Middle frontal gyrus (tissue), 1 donor: ENCODE results near the gene MRPL14.

ENCODE experiments used
- DNase-seq: peaks from one replicate; pipeline ENCODE4 v3.0.0-alpha.2; 2015; ENCODE audit warnings: low spot score; ENCODE audit errors: extremely low spot score

Gene MRPL14

DNA sequence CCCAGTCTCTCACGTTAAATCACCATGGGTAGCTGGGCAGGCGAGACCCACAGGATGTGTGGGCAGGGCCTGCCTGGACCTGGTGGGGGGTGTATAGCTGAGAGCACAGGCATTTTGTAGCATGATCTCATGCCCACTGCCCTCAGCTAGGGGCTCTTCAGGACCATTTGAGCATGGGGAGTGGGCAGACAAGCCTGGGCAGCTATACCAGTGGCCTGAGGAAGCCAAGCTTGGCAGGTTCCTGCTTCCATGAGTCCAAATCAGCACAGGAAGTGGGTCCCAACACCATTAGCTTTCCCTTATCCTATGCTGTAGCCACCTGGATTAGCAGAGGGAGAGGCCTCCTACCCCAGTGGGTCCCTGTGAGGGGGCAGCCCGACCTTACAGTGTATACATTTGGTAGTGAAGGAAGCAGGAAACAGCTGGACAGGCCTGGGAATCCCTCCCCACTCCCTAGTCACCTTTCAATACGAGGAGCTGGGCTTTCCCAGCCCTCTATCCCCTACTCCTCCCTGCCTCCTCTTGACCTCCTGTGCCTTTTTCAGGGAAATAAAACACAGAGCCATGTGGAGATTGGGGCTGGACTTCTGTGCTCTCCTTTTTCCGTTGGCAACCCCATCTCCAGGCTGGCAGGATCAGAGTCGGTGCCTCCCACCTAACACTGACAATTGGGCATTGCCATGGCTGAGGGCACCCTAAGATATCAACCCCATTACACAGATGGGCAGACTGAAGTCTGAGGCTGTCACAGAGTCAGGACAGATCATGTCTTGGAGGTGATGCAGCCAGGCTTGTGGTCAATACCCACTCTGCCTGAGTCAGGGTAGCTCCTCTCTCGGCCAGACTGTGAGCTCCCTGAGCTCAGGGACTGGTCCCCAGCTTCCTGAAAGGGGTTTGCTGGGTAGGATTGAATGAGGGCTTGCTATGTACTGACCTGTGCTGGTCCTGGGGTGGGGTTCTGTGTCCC is 59.8 kb downstream of the MRPL14 start:
- DNase-seq = no peak

DNA sequence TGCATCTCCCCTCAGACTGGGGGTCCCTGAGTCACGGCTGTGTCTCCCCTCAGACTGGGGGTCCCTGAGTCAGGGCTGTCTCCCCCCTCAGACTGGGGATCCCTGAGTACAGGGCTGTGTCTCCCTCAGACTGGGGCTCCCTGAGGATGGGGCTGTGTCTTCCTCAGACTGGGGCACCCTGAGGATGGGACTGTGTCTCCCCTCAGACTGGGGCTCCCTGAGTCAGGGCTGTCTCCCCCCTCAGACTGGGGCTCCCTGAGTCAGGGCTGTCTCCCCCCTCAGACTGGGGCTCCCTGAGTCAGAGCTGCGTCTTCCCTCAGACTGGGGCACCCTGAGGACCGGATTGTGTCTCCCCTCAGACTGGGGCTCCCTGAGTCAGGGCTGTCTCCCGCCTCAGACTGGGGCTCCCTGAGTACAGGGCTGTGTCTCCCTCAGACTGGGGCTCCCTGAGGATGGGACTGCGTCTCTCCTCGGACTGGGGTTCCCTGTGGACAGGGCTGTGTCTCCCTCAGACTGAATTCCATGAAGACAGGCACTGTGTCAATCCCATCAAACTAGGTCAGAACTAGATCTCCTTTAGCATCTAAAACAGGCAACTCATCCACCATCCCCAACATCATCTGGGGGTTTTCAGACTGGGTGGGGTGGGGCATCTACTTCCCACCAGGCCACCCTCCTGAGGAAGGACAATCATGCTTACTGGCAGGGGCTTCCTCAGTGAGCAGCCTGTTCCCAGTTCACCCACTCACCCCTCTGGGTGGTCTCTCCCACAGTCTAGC is 60.7 kb downstream of the MRPL14 start:
- no peak for DNase-seq

DNA sequence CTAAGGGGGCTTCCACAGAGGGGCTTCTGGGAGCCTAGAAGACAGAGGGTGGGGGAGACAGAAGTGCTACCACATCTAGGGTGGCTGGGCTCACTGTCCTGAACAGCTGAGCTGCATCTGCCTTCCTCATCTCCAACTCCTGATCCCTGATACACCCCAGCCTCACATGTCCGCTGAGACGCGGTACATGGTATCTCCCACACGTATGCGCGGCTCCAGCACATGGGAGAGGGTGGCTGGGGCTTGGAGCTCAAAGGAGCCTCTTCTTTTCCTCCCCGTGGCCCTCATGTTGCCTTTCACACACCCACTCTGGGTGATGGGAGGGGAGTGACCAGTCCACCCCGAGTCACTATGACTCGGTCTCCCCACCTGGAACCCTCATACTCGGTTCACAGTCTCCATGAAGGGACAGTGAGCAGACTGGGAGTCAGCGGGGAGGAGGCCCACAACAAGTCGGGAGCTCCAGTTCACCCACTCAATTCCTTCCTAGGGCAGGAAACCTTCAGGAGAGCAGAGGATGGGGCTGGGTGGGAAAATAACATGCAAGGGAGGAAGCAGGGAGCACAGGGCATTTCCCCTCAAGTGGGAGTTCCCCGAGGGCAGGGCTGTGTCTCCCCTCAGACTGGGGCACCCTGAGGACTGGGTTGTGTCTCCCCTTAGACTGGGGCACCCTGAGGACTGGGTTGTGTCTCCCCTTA is 61.7 kb downstream of the MRPL14 start:
- DNase-seq = no peak

DNA sequence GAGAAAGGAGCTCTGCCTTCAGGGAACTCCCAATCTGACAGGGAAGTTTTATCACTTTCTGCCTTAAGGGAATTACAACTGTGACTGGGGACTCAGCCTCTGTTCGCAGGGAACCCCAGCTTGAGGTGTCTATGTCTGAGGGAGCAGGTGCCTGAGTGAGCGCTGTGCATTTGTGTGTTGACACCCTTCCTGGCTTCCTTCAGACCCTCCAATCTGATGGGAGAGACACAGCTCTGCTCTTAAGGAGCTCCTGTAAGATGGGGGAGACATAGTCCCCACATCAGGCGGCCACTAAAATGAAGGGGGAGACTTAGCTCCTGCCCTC is 62.3 kb downstream of the MRPL14 start:
- no peak for DNase-seq

DNA sequence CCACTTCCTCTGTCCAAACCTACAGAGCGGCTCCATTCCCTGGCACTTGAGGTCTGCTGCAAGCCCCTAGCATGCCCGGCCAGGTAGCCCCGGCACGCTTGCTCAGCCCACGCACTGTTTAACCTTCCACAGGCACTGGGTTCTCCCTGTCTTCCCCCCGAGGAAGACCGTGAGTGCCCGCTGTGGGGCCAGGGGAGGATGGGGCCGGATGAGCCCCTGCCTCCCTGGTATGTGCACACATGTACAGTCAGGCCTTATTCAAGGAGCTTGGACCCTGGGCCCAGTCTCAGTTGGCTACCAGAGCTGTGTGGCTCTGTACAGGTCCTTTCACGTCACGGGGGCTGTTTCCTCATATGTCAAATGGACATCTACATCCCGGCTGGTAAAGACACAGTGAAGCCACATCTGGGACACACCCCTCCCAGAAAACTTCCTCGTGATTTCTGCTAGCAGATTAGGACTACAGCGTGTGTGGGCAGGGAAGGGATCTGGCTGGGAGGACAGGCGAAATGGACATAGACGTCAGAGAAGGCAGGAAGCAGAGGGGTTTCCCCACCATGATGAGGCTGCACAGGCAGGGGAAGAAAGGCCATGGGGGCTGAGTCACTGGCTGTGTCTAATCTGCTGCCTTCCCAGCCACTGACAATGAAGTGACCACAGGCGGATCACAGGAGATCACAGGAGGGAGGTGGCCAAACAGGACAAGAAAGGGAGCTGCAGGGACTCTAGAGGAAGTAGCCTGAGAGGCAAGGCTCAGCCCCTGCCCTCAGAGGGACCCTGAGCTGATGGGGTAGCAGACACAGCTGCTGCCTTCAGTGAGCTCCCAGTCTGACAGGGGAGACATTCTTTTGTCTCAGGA is 62.9 kb downstream of the MRPL14 start:
- DNase-seq = no peak

DNA sequence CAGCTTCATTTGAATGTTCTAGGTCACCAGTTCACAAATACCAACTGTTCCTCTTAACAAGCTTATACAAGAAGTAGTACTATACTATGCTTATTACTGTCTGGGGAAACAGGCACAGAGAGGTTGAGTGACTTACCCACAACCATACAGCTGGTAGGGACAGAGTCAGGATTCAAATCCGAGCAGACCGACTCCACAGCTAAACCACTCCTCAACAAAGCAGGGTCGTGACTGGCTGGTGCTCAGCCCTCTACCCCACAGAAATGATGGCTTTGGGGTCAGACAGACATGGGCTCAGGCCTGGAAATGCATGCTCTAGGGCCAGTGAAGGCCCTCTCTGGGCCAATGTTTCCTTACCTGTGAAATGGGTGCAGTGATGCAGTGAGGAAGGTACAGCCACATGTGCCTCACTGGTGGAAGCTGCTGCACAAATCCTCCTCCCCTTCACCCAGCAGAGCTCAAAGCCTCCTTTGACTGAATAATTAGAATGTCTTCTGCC is 63.6 kb downstream of the MRPL14 start:
- DNase-seq = no peak
